Left ventricle myocardium inferior (tissue), 1 donor: Measurements from ENCODE around the gene TWF2. TPM values are rescaled to one million over a fixed set of nuclear protein-coding genes. Genes with fewer than 3 reads are reported as not detected.

Experiments
- DNase-seq: peaks from one replicate; pipeline ENCODE4 v3.0.0-alpha.2; 2020
- H3K27ac ChIP-seq: fragments of 200-600 bp; replicated peaks from 2 replicates; pipeline ENCODE4 v1.8.0; 2021
- H3K27me3 ChIP-seq: fragments of 200-600 bp; 2 replicates; pipeline ENCODE4 v1.8.0; 2021; ENCODE audit warnings: low read depth
- H3K36me3 ChIP-seq: fragments of 200-600 bp; 2 replicates; pipeline ENCODE4 v1.8.0; 2021
- H3K4me1 ChIP-seq: fragments of 200-600 bp; 2 replicates; pipeline ENCODE4 v1.8.0; 2021
- H3K4me3 ChIP-seq: fragments of 200-600 bp; 2 replicates; pipeline ENCODE4 v1.8.0; 2021; ENCODE audit warnings: mild to moderate bottlenecking, moderate library complexity
- H3K9me3 ChIP-seq: fragments of 200-600 bp; replicated peaks from 2 replicates; pipeline ENCODE4 v1.8.0; 2021
- intact Hi-C: fragments of 100-400 bp; cut with micrococcal nuclease; formaldehyde crosslinking; loops from one replicate; pipeline ENCODE4 v1.11.0; 2022
- total RNA-seq: library from RNA; stranded (reverse); fragmentation: NEBNext Ultra II Directional; extraction: Animal tissue kit (Norgen Biotek cat#: 25700); gene quantifications from one replicate; pipeline ENCODE4 v1.2.1, GENCODE V29; 2021
- TF ChIP-seq, protein P1 (sequence below): fragments of 200-600 bp; IDR thresholded peaks from 2 replicates; pipeline ENCODE4 v1.8.0; 2021; ENCODE audit warnings: antibody characterized with exemption, mild to moderate bottlenecking, borderline replicate concordance
- donor health status: DM: no; HTN: yes; CAD: no; lungs with severe emphysema.

The TWF2 gene
- total RNA-seq, 1 donor from 2014 or later: 115 TPM

DNA sequence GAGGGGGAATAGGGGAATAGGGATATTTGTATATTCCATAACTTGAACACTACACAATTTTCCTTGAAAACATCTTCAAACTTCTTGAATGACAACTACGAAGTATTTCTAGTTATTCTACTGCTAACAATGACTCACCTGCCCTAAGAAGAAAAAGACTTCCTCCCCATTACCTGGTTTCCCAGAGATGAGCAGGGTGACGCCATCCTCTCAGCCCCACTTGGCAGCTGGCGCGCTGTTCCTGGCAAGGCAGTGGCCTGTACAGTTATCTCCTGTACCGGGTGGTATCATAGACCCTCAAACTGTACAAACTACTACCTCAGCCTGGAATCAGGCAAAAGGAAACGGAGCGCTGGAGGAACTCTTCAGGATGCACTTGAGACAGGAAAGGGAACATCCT, 29.1 kb upstream of the TWF2 start:
- peaks cover 51% of the 10 kb centered on the region for H3K4me1 ChIP-seq
- H3K4me3 ChIP-seq: no peak overlapping the region
- H3K27me3 ChIP-seq: no peaks in the 10 kb centered on the region
- no peak overlapping the region for H3K27ac ChIP-seq
- DNase-seq: no peak
- peaks cover 86% of the 10 kb centered on the region for H3K36me3 ChIP-seq
- intact Hi-C loops: no loop called here
- H3K9me3 ChIP-seq: no peaks in the 10 kb centered on the region
- TF ChIP-seq, protein P1, sequence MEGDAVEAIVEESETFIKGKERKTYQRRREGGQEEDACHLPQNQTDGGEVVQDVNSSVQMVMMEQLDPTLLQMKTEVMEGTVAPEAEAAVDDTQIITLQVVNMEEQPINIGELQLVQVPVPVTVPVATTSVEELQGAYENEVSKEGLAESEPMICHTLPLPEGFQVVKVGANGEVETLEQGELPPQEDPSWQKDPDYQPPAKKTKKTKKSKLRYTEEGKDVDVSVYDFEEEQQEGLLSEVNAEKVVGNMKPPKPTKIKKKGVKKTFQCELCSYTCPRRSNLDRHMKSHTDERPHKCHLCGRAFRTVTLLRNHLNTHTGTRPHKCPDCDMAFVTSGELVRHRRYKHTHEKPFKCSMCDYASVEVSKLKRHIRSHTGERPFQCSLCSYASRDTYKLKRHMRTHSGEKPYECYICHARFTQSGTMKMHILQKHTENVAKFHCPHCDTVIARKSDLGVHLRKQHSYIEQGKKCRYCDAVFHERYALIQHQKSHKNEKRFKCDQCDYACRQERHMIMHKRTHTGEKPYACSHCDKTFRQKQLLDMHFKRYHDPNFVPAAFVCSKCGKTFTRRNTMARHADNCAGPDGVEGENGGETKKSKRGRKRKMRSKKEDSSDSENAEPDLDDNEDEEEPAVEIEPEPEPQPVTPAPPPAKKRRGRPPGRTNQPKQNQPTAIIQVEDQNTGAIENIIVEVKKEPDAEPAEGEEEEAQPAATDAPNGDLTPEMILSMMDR: no peak

DNA sequence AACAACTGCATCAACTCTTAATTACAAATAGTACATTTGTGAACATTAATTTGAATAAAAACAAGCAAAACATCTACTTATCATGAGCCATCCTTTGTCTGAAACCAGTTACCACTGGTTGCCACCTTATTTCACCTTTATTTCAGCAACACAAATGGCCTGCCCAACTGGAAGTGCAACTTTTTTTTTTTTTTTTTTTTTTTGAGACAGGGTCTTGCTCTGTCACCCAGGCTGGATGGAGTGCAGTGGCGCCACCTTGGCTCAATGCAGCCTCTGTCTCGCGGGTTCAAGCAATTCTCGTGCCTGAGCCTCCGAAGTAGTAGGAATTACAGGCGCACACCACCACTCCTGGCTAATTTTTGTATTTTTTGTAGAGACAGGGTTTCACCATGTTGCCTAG, 26.4 kb upstream of the TWF2 start:
- no peaks in the 10 kb centered on the region for H3K9me3 ChIP-seq
- no peaks in the 10 kb centered on the region for H3K27me3 ChIP-seq
- TF ChIP-seq, protein P1: no peak
- no peak overlapping the region for H3K27ac ChIP-seq
- intact Hi-C loops: no loop called here
- no peak for DNase-seq
- H3K4me1 ChIP-seq: peaks cover 30% of the 10 kb centered on the region
- peaks cover 100% of the 10 kb centered on the region for H3K36me3 ChIP-seq
- no peak overlapping the region for H3K4me3 ChIP-seq

DNA sequence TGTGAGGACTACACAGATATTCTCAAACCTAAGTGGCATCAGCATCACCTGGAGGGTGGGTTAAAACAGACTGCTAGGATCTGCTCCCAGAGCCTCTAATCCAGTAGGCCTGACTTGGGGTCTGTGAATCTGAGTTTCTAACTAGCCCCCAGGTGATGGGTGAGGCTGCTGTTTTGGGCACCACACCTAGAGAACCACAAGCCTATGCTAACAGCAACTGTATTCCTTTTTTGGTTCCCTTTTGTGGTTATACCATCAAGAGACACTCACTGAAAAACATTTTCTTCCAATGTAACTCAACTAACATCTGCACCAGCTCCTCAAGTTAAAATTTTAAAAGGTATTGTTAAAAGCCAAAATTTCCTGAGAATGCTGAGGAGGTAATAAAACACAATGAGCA, 23.5 kb upstream of the TWF2 start:
- peaks cover 5% of the 10 kb centered on the region for H3K4me1 ChIP-seq
- no peak overlapping the region for H3K27ac ChIP-seq
- H3K4me3 ChIP-seq: no peak overlapping the region
- intact Hi-C loops: no loop called here
- TF ChIP-seq, protein P1: no peak
- H3K36me3 ChIP-seq: peaks cover 100% of the 10 kb centered on the region
- no peak for DNase-seq
- H3K9me3 ChIP-seq: no peaks in the 10 kb centered on the region
- no peaks in the 10 kb centered on the region for H3K27me3 ChIP-seq

DNA sequence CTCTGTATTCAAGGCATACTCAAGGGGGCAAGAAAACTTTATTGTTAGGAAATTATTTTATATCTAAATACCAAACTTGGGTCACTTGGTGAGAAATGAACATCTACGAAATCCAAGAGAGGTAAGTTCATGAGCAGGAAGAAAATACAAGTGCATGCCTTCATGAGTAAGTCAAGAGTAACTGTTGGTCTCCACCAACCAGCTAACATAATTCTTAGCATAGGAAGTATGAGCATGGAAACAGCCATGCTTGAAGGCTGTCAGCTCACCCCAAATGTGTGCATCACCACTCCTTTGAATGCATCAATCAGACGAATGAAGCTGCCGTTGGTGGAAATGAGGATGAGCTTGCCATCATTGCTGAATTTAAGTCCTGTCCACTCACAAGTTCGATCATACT, 20.5 kb upstream of the TWF2 start:
- intact Hi-C loops: no loop called here
- DNase-seq: no peak
- no peaks in the 10 kb centered on the region for H3K9me3 ChIP-seq
- TF ChIP-seq, protein P1: no peak
- no peak overlapping the region for H3K27ac ChIP-seq
- peaks cover 100% of the 10 kb centered on the region for H3K36me3 ChIP-seq
- no peak overlapping the region for H3K4me3 ChIP-seq
- no peaks in the 10 kb centered on the region for H3K27me3 ChIP-seq
- H3K4me1 ChIP-seq: peaks cover 5% of the 10 kb centered on the region

DNA sequence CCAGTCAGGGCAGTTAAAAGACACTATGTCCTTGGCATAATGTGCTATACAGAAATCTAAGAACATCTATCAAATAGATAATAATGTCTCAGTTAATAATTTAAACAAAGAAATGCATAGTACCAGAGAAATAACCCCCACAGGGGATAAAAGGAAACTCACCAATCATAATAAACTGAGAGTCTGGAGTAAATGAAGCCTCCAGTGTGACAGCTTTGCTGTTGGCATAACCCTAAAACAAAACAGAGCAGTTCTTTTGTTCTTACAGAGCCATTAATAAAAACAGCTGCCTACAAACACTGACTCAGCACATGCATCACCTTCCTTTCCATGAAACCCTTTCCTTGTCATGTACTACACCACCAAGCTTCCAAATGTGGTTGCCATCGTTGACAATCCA, 20.1 kb upstream of the TWF2 start:
- no peak overlapping the region for H3K27ac ChIP-seq
- no peak for DNase-seq
- intact Hi-C loops: no loop called here
- TF ChIP-seq, protein P1: no peak
- H3K9me3 ChIP-seq: no peaks in the 10 kb centered on the region
- peaks cover 8% of the 10 kb centered on the region for H3K4me1 ChIP-seq
- H3K27me3 ChIP-seq: no peaks in the 10 kb centered on the region
- no peak overlapping the region for H3K4me3 ChIP-seq
- H3K36me3 ChIP-seq: peaks cover 100% of the 10 kb centered on the region

DNA sequence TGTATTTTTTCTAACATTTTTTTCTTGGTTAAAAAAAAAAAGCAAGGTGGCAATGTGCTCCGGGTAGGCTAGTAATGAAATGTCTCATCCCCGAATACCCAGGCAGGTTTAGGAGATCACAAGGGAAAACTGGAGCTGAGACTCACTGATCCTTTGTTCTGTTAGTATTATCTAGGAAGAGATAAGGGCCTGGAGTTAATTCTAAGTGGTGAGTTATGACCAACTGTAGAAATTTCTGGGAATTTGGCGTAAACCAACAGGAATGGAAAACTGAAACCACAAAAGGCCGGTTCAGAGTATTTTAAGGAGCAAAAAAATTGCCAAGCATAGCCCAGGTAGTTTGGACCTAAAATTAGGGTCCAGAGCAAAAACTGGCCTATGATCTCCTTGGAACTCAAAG, 19.0 kb upstream of the TWF2 start:
- no peaks in the 10 kb centered on the region for H3K9me3 ChIP-seq
- H3K4me3 ChIP-seq: no peak overlapping the region
- no peak for DNase-seq
- H3K27me3 ChIP-seq: no peaks in the 10 kb centered on the region
- intact Hi-C loops: no loop called here
- no peak overlapping the region for H3K27ac ChIP-seq
- peaks cover 19% of the 10 kb centered on the region for H3K4me1 ChIP-seq
- TF ChIP-seq, protein P1: no peak
- peaks cover 100% of the 10 kb centered on the region for H3K36me3 ChIP-seq
